ENCODE data around the gene PLD6.

Gene PLD6

GRCh38 chr17:17180141-17180603 is 26.0 kb downstream of the PLD6 start:
- in situ Hi-C loops (cut with MboI; ENCODE audit: low pct_unique_long_range_greater_than_20kb, low sequenced_read_pairs, unreplicated experiment) = no loop called here
- no peak for TF ChIP-seq CTCF (IDR thresholded peaks at IDR 0.05; ENCODE audit: extremely low read depth, insufficient read depth, missing control alignments)
- DNase-seq (ENCODE audit: low spot score) = no peak

- in situ Hi-C loops (cut with MboI; ENCODE audit: low pct_unique_long_range_greater_than_20kb, low sequenced_read_pairs, unreplicated experiment) = no loop called here
- TF ChIP-seq CTCF (IDR thresholded peaks at IDR 0.05; ENCODE audit: extremely low read depth, insufficient read depth, missing control alignments) = no peak
- peak; percentile 82 for DNase-seq (ENCODE audit: low spot score)
Observed at GRCh38 chr17:17179371-17179827, 26.7 kb downstream of the PLD6 start.

GRCh38 chr17:17177176-17177575 is 29.0 kb downstream of the PLD6 start:
- no peak for TF ChIP-seq CTCF (IDR thresholded peaks at IDR 0.05; ENCODE audit: extremely low read depth, insufficient read depth, missing control alignments)
- no peak for DNase-seq (ENCODE audit: low spot score)
- in situ Hi-C loops (cut with MboI; ENCODE audit: low pct_unique_long_range_greater_than_20kb, low sequenced_read_pairs, unreplicated experiment) = no loop called here

- no peak for DNase-seq (ENCODE audit: low spot score)
- in situ Hi-C loops (cut with MboI; ENCODE audit: low pct_unique_long_range_greater_than_20kb, low sequenced_read_pairs, unreplicated experiment) = no loop called here
Observed at GRCh38 chr17:17176341-17176740, 29.8 kb downstream of the PLD6 start.

GRCh38 chr17:17175917-17176316 is 30.2 kb downstream of the PLD6 start:
- DNase-seq (ENCODE audit: low spot score) = no peak
- TF ChIP-seq CTCF (IDR thresholded peaks at IDR 0.05; ENCODE audit: extremely low read depth, insufficient read depth, missing control alignments) = no peak
- in situ Hi-C loops (cut with MboI; ENCODE audit: low pct_unique_long_range_greater_than_20kb, low sequenced_read_pairs, unreplicated experiment) = no loop called here

More at GRCh38 chr17:17176341-17176740, 29.8 kb downstream of the PLD6 start:
- TF ChIP-seq CTCF (IDR thresholded peaks at IDR 0.05; ENCODE audit: extremely low read depth, insufficient read depth, missing control alignments) = no peak

- in situ Hi-C loops (cut with MboI; ENCODE audit: low pct_unique_long_range_greater_than_20kb, low sequenced_read_pairs, unreplicated experiment) = no loop called here
- no peak for DNase-seq (ENCODE audit: low spot score)
- TF ChIP-seq CTCF (IDR thresholded peaks at IDR 0.05; ENCODE audit: extremely low read depth, insufficient read depth, missing control alignments) = no peak
Observed at GRCh38 chr17:17175340-17175739, 30.8 kb downstream of the PLD6 start.

GRCh38 chr17:17173921-17174320 is 32.2 kb downstream of the PLD6 start:
- DNase-seq (ENCODE audit: low spot score) = no peak
- in situ Hi-C loops (cut with MboI; ENCODE audit: low pct_unique_long_range_greater_than_20kb, low sequenced_read_pairs, unreplicated experiment) = no loop called here
- TF ChIP-seq CTCF (IDR thresholded peaks at IDR 0.05; ENCODE audit: extremely low read depth, insufficient read depth, missing control alignments) = no peak

All from GM13977 (cell line).